ENCODE data around the gene ZNF423.

GRCh38 chr16:49484936-49485335 lies 371.0 kb downstream of the ZNF423 start:
- TF ChIP-seq NFIC (IDR thresholded peaks at IDR 0.05; ENCODE audit: borderline replicate concordance) (no peak), RAD21 (IDR thresholded peaks at IDR 0.05; ENCODE audit: low read length) (no peak), SIN3A (IDR thresholded peaks at IDR 0.05; ENCODE audit: borderline replicate concordance, low read depth, low read length) (no peak), CTCF (IDR thresholded peaks at IDR 0.05) (no peak), EP300 (IDR thresholded peaks at IDR 0.05; ENCODE audit: borderline replicate concordance in 1 of 2, low read depth in 1 of 2, low read length in 1 of 2) (no peak), USF2 (IDR thresholded peaks at IDR 0.05; ENCODE audit: borderline replicate concordance, low read depth, low read length) (no peak), REST (IDR thresholded peaks at IDR 0.05; ENCODE audit: low read depth, low read length) (no peak), ELF1 (IDR thresholded peaks at IDR 0.05) (no peak), RCOR1 (IDR thresholded peaks at IDR 0.05; ENCODE audit: low read length) (no peak), POLR2AphosphoS5 (IDR thresholded peaks at IDR 0.05; ENCODE audit: low read depth, low read length) (no peak)
